ENCODE measurements around the gene DTYMK.

GRCh38 chr2:241689306-241689705, 2.7 kb upstream of the DTYMK start:
- TF ChIP-seq CTCF (IDR thresholded peaks at IDR 0.05) (no peak), EP300 (IDR thresholded peaks at IDR 0.05) (no peak), POLR2AphosphoS5 (IDR thresholded peaks at IDR 0.05) (no peak), POLR2A (IDR thresholded peaks at IDR 0.05) (no peak)

Measured in gastroesophageal sphincter (tissue), 3 donors.